Activated T-helper 2 cell treated with anti-CD3 and anti-CD28 coated beads, Interferon-gamma antibody, Interleukin-2, Interleukin-4, amounts not matched to agents 10 μg/mL and 5 μg/mL and 100 μg/mL, durations not matched to agents 14 hours and 24 hours and 36 hours (primary cell): Measurements from ENCODE around the gene MAD2L2. TPM values are rescaled to one million over a fixed set of nuclear protein-coding genes. Genes with fewer than 3 reads are reported as not detected.

Experiments
- DNase-seq: peaks from one replicate; pipeline ENCODE4 v3.0.0; 2021; ENCODE audit warnings: low spot score
- H3K27ac Mint-ChIP-seq: one replicate; pipeline ENCODE4 v1.8.0; 2021; ENCODE audit warnings: mixed read lengths
- H3K27me3 Mint-ChIP-seq: one replicate; pipeline ENCODE4 v1.8.0; 2021; ENCODE audit warnings: low read depth, mixed read lengths
- H3K36me3 Mint-ChIP-seq: one replicate; pipeline ENCODE4 v1.8.0; 2021; ENCODE audit warnings: low read depth, mixed read lengths
- H3K4me1 Mint-ChIP-seq: one replicate; pipeline ENCODE4 v1.8.0; 2021; ENCODE audit warnings: low read depth, mixed read lengths
- H3K4me3 Mint-ChIP-seq: one replicate; pipeline ENCODE4 v1.8.0; 2021; ENCODE audit warnings: low read depth, mild to moderate bottlenecking, moderate library complexity, mixed read lengths
- H3K9me3 Mint-ChIP-seq: one replicate; pipeline ENCODE4 v1.8.0; 2021; ENCODE audit warnings: mixed read lengths
- intact Hi-C: fragments of 100-400 bp; cut with micrococcal nuclease; formaldehyde crosslinking; loops from one replicate; pipeline ENCODE4 v1.15.1; 2023
- total RNA-seq: library from RNA; stranded (reverse); gene quantifications from 2 replicates; pipeline ENCODE4 v1.2.3, GENCODE V29; 2022

The MAD2L2 gene
- total RNA-seq, 1 donor from 2014 or later, result 78.0 TPM

DNA sequence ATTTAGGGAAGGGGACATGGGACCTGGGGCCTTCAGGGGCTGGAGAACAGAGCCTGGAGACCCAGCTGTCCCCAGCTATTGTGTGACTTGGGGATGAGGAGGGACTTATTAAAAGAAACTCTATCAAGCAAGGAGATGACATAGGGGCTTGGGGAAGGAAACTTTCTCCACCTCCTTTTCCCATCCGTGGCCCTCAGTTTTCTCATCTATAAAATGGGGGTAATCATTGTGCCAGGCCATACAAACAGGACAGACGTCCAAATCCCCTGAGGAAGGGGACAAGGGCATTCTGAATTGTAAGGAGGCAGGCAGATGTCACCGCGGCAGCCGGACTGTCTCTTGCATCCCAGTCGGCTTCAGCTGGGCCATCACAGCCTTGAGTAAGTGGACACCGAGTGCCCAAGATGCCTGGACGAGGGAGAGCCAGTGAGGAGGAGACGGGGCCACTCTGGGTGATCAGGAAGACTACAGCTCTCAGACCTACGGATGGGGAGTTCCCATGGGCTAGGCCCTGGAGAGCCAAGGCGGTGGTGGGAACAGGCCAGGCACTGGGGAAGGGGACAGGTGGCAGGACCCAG, 28.7 kb downstream of the MAD2L2 start:
- H3K4me1 Mint-ChIP-seq, result peaks cover 15% of the 10 kb centered on the region
- H3K4me3 Mint-ChIP-seq, result peak overlapping the region; percentile 47
- H3K27me3 Mint-ChIP-seq, result peaks cover 17% of the 10 kb centered on the region
- H3K27ac Mint-ChIP-seq, result no peak overlapping the region
- H3K9me3 Mint-ChIP-seq, result no peaks in the 10 kb centered on the region
- peaks cover 6% of the 10 kb centered on the region for H3K36me3 Mint-ChIP-seq
- DNase-seq, result no peak
- intact Hi-C loops, result no loop called here

DNA sequence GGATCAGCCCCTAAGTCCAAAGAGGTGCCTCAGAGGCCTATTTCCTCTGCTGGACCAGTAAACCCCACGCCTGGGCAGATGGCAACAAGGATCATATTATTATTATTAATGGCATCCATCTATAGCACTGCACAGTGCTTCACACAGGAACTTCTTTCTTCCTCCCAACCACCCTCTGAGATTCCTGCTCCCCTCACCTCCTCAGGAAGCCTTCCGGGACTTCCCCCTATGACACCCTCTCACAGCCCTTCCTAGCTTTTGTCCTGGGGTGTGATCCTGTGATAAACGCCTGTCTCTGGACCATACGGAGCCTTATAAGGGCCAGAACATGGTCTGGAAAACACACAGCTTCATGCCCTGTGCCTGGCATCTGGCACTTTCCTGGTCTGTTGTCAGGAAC, 29.9 kb downstream of the MAD2L2 start:
- Mint-ChIP-seq H3K4me3 (peak overlapping the region; percentile 54), H3K36me3 (peaks cover 3% of the 10 kb centered on the region), H3K27ac (no peak overlapping the region), H3K27me3 (peaks cover 17% of the 10 kb centered on the region), H3K9me3 (no peaks in the 10 kb centered on the region), H3K4me1 (peaks cover 15% of the 10 kb centered on the region)
- intact Hi-C loops, result loop anchor here (2.0 kb wide), 1 partner anchor 68 kb away; no protein-coding TSS in a partner anchor
- no peak for DNase-seq

DNA sequence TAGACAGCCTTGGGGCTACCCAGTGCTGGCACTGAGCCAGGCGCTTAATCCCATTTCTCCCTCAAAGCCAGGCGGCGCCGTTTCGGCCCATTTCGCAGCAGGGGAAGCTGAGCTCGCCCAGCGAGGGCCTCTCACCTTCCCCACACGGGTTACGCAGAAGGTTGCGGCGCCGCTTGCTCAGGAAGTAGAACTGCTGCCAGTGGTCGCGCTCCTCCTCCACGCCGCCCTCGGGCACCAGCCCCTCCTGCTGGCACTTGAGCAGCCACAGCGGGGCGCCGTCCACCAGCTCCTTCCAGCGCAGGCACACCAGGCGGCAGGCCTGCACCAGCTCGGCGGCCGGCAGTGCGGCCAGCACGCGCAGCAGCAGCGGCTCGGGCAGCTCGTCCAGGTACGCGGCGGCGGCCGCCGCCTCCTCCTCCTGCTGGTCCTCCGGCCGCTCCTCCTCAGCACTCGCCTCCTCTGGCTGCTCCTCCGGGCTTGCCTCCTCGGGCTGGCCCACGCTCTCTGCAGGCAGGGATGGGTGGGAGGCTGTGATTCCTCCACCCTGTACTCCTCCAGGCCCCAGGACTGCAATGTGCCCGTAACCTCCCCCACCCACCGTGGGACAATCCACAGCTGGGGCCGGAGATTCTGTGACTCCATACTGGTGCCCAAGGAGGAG, 30.5 kb downstream of the MAD2L2 start:
- Mint-ChIP-seq H3K4me3 (peak overlapping the region; percentile 54), H3K36me3 (no peaks in the 10 kb centered on the region), H3K9me3 (no peaks in the 10 kb centered on the region), H3K27ac (no peak overlapping the region), H3K4me1 (peaks cover 12% of the 10 kb centered on the region), H3K27me3 (peaks cover 17% of the 10 kb centered on the region)
- DNase-seq, result peak; percentile 68
- intact Hi-C loops, result loop anchor here (2.0 kb wide), 1 partner anchor 68 kb away; no protein-coding TSS in a partner anchor

DNA sequence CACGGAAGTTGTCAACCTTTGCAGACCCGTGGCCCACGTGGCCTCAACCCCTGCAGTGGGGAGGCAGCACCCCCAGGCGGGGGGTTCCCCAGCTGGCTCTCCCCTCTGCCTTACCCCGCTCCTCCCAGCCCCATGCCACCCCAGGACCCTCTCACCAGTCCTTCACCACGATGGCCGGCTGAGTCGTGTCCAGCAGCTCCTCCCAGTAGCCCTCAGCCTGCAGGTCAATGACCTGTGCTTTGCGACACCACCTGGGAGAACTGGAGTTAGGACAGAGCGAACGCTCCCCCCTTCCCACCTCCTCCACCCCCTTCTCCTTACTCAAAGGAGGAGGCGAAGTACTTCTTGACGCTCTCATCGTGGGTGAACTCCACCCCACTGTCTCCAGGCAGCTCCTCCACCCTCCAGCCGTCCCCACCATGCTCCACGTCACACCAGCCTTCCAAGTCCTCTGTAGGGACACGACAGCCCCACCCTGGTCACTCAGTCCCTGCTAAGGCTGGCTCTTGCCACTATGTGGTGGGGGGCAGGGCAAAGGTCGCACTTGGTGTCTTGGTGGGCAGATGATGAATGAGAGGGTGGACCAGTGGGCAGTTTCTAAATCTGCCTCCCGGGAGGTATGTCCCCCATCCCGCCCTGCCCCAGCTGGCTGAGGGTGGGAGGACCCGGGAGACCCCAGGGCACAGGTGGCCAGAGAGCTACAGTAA, 31.2 kb downstream of the MAD2L2 start:
- Mint-ChIP-seq H3K36me3 (no peaks in the 10 kb centered on the region), H3K4me3 (no peak overlapping the region), H3K27me3 (peaks cover 17% of the 10 kb centered on the region), H3K27ac (no peak overlapping the region), H3K4me1 (peaks cover 10% of the 10 kb centered on the region), H3K9me3 (no peaks in the 10 kb centered on the region)
- intact Hi-C loops, result loop anchor here (2.0 kb wide), 1 partner anchor 69 kb away; no protein-coding TSS in a partner anchor
- DNase-seq, result no peak

- H3K4me3 Mint-ChIP-seq, result no peak overlapping the region
- H3K36me3 Mint-ChIP-seq, result no peaks in the 10 kb centered on the region
- no peaks in the 10 kb centered on the region for H3K9me3 Mint-ChIP-seq
- intact Hi-C loops, result no loop called here
- peaks cover 10% of the 10 kb centered on the region for H3K4me1 Mint-ChIP-seq
- peaks cover 17% of the 10 kb centered on the region for H3K27me3 Mint-ChIP-seq
- DNase-seq, result no peak
- no peak overlapping the region for H3K27ac Mint-ChIP-seq
Measured at GRCh38 chr1:11649237-11649623, 31.7 kb downstream of the MAD2L2 start.

- Mint-ChIP-seq H3K27ac (no peak overlapping the region), H3K36me3 (no peaks in the 10 kb centered on the region), H3K27me3 (peaks cover 17% of the 10 kb centered on the region), H3K4me3 (no peak overlapping the region), H3K4me1 (peaks cover 10% of the 10 kb centered on the region), H3K9me3 (no peaks in the 10 kb centered on the region)
- DNase-seq, result peak; percentile 28
- intact Hi-C loops, result no loop called here
Measured at GRCh38 chr1:11648732-11649158, 32.2 kb downstream of the MAD2L2 start.

GRCh38 chr1:11648039-11648438, 32.9 kb downstream of the MAD2L2 start:
- intact Hi-C loops, result no loop called here
- no peaks in the 10 kb centered on the region for H3K36me3 Mint-ChIP-seq
- peaks cover 17% of the 10 kb centered on the region for H3K27me3 Mint-ChIP-seq
- DNase-seq, result no peak
- no peak overlapping the region for H3K4me3 Mint-ChIP-seq
- no peak overlapping the region for H3K27ac Mint-ChIP-seq
- peaks cover 10% of the 10 kb centered on the region for H3K4me1 Mint-ChIP-seq
- no peaks in the 10 kb centered on the region for H3K9me3 Mint-ChIP-seq

GRCh38 chr1:11647333-11647732, 33.6 kb downstream of the MAD2L2 start:
- peaks cover 10% of the 10 kb centered on the region for H3K4me1 Mint-ChIP-seq
- intact Hi-C loops, result no loop called here
- peaks cover 15% of the 10 kb centered on the region for H3K27me3 Mint-ChIP-seq
- no peaks in the 10 kb centered on the region for H3K36me3 Mint-ChIP-seq
- H3K4me3 Mint-ChIP-seq, result no peak overlapping the region
- no peaks in the 10 kb centered on the region for H3K9me3 Mint-ChIP-seq
- no peak overlapping the region for H3K27ac Mint-ChIP-seq
- no peak for DNase-seq

DNA sequence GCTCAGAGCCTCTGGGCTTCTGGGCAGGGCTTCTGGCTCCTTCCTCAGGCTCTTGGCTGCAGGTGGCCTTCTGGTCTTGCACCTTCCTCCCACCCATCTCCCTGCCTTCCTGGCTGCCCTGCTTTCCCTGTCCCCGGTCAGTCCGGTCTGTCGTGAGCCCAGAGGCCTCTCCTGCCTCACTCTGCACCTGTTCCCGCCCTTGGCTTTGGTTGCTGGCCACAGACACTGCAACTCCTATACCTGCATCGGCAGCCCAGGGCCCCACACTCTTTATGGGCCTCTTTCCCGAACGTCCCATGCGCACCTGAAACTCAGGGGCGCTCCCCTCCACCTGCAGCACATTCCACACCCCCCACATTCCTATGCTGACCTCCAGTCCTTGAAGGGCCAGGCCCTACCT, 34.6 kb downstream of the MAD2L2 start:
- Mint-ChIP-seq H3K4me1 (peaks cover 10% of the 10 kb centered on the region), H3K4me3 (no peak overlapping the region), H3K36me3 (no peaks in the 10 kb centered on the region), H3K9me3 (no peaks in the 10 kb centered on the region), H3K27ac (no peak overlapping the region), H3K27me3 (peaks cover 9% of the 10 kb centered on the region)
- DNase-seq, result no peak
- intact Hi-C loops, result no loop called here

DNA sequence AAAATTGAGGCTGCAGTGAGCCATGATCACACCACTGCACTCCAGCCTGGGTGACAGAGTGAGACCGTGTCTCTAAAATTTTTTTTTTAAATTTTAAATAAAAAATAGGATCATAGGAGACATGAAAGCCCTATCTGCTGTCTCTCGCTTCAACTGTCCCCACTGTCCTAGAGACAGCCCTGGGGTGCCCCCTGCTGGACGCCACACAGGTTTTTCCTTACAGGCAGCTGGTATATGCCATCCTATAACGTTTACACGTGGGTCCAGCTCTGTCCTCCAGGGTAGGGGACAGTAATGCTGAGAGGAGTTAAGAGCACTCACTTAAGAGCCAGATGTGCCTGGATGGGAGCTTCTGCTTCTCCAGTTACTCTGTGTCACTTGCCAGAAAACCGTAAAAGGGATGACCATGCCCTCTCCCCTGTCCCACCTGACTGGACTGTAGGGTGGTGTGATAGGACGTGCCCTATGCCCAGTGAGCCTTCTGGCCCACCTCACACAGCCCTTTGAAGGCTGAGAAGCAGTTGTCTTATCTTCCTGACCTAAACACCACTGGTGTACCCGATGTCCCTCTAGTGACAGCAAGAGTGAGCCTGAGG, 35.2 kb downstream of the MAD2L2 start:
- peaks cover 6% of the 10 kb centered on the region for H3K4me1 Mint-ChIP-seq
- peaks cover 4% of the 10 kb centered on the region for H3K27me3 Mint-ChIP-seq
- intact Hi-C loops, result no loop called here
- no peaks in the 10 kb centered on the region for H3K9me3 Mint-ChIP-seq
- no peak overlapping the region for H3K27ac Mint-ChIP-seq
- H3K4me3 Mint-ChIP-seq, result no peak overlapping the region
- peak; percentile 68 for DNase-seq
- H3K36me3 Mint-ChIP-seq, result no peaks in the 10 kb centered on the region

DNA sequence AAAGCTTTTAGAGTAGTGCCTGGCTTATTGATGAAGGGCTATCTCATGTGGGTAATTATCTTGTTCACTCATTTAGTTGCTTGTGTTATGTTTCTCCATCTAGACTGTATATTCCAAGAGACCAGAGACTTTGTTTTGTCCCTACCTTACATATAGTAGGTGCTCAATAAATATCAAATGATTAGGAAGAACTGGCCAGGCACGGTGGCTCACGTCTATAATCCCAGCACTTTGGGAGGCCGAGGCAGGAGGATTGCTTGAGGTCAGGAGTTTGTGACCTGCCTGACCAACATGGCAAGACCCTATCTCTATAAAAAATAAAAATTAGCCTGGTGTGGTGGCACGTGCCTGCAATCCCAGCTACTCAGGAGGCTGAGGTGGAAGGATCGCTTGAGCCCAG, 35.7 kb downstream of the MAD2L2 start:
- peaks cover 4% of the 10 kb centered on the region for H3K4me1 Mint-ChIP-seq
- intact Hi-C loops, result no loop called here
- peaks cover 3% of the 10 kb centered on the region for H3K27me3 Mint-ChIP-seq
- no peaks in the 10 kb centered on the region for H3K36me3 Mint-ChIP-seq
- no peak overlapping the region for H3K27ac Mint-ChIP-seq
- H3K4me3 Mint-ChIP-seq, result no peak overlapping the region
- DNase-seq, result no peak
- no peaks in the 10 kb centered on the region for H3K9me3 Mint-ChIP-seq

GRCh38 chr1:11643782-11644181, 37.2 kb downstream of the MAD2L2 start:
- DNase-seq, result no peak
- H3K4me3 Mint-ChIP-seq, result no peak overlapping the region
- H3K27me3 Mint-ChIP-seq, result no peaks in the 10 kb centered on the region
- H3K27ac Mint-ChIP-seq, result no peak overlapping the region
- intact Hi-C loops, result no loop called here
- H3K4me1 Mint-ChIP-seq, result no peaks in the 10 kb centered on the region
- H3K9me3 Mint-ChIP-seq, result no peaks in the 10 kb centered on the region
- no peaks in the 10 kb centered on the region for H3K36me3 Mint-ChIP-seq
